ENCODE results near the gene HOMEZ.
A peak's percentile ranks its signal among the peaks of the same experiment; 100 is the strongest.
"Not testable (repeated sequence)": the region's sequence is repeated elsewhere in the genome, so short reads cannot be mapped to it uniquely, and the experiment has no call there.

HOMEZ gene, protein sequence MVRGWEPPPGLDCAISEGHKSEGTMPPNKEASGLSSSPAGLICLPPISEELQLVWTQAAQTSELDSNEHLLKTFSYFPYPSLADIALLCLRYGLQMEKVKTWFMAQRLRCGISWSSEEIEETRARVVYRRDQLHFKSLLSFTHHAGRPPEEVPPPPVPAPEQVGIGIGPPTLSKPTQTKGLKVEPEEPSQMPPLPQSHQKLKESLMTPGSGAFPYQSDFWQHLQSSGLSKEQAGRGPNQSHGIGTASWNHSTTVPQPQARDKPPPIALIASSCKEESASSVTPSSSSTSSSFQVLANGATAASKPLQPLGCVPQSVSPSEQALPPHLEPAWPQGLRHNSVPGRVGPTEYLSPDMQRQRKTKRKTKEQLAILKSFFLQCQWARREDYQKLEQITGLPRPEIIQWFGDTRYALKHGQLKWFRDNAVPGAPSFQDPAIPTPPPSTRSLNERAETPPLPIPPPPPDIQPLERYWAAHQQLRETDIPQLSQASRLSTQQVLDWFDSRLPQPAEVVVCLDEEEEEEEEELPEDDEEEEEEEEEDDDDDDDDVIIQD

DNA sequence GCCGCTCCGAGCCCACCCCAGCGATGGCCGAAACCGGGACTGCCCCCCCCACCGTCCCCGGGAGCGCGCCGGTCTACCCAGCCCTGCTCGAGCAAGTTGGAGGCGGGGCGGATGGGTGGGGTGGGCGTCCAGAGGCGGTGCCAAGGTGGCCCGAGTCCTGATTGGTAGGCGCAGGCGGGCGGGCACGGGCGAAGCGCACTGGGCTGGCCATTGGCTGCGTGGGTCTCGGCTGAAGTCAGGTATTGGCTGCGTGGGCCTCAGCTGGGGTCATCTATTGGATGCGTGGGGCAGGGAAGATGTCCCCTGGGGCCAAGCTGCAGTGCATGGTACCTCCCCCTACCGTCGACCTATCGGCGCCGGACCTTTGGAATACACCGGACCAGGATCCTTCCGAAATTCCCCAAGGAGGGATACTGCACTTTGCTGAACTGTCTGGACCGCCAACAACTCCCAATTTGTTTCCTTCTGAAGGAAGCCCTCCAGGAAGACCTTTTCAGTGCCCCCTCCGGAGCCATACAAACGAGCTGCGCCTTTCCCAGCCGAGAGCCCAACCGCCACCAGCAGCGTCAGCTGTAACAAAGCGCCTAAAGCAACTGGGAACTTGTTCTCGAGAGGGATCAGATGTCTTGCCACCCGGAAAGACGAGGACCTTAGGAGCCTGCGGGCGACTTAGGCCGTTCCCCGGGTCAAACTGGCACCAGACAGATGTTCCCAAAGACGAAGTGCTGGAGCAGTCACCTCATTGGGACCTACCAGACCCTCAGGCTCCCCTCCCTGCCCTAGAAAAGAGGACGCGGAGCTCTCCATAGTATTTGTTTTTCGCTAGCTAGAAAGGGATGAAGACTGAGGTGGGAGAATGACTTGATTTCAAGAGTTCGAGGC lies at the start of gene HOMEZ:
TSS of gene HOMEZ (minus strand) at position 113 of the 882 bp plus-strand sequence. CDS start 180 bp downstream, outside the sequence.
- DNase-seq, result peak; percentile 94 to 99 (median 98)

DNA sequence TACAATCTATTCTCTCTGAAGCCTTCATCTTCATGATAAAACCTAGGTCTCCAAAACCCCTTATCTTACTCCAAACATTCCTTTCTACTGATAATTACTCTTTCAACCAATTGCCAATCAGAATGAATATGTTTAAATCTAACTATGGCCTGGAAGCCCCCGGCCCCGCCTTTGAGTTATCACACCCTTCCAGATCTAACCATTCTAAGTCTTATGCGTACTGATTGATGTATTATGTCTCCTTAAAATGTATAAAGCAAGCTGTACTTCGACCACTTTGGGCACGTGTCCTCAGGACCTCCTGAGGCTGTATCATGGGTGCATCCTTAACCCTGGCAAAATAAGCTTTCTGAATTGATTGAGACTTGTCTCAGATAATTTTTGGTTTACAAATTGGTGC lies 49.7 kb upstream of the HOMEZ start:
- DNase-seq, result no peak

DNA sequence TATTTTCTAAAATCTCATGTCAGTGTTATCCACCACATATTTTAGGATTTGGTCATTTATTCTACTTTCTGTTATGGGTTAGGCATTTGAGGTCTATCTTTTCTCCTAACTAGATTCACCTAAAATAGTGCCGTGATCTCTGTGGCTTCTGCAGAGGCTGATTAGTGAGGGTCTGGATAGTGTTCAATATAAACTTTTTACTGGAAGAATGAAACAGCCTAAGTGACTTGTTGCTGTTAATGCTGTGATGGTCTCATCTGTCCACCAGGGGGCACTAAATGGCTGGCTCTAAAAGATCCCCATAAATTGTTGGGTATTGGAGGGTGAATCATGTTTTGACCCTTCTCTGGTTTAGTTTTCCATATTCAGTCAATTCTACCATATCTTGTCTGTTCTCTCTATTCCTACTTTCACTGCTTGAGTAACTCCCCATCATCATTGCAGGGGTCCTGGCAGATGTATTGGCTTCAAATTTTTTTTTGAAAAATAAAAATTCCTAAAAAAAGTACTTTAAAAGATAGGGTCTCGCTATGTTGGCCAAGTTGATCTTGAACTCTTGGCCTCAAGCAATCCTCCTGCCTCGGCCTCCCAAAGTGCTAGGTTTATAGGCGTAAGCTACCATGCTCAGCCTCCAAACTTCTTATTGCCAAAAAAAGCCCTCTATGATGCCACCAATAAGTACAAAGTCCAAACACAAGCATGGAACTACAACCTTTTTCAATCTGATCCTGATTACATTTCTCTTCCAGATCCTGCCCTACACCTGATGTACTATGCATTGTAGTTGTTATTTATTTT lies 42.2 kb upstream of the HOMEZ start:
- peak in 8 of 14 donors; percentile 19 to 61 (median 44) for DNase-seq

DNA sequence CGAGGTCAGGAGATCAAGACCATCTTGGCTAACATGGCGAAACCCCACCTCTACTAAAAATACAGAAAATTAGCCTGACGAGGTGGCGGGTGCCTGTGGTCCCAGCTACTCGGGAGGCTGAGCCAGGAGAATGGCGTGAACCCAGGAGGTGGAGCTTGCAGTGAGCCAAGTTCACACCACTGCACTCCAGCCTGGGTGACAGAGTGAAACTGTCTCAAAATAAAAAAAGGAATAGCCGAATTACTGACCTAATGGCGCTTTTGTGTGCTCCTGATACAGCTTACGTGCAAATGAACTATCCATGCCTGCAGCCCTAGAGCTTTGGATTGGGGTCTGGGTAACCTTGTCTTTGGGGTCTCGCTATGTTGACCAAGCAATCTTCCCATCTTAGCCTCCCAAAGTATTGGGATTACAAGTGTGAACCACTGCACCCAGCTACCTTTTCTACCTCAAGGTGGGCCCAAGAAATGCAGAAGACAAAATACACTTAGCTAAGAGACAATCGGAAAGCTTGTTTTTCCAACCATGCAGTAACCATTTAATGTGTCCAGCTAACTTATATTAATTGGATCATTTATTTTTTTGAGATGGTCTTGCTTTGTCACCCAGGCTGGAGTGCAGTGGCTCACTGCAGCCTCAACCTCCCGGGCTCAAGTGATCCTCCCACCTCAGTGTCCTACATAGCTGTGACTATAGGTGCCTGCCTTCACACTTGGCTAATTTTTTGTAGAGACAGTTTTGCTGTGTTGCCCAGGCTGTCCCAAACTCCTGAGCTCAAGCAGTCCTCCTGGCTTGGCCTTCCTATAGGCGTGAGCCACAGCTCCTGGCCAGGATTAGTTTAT lies 40.8 kb upstream of the HOMEZ start:
- no peak for DNase-seq

DNA sequence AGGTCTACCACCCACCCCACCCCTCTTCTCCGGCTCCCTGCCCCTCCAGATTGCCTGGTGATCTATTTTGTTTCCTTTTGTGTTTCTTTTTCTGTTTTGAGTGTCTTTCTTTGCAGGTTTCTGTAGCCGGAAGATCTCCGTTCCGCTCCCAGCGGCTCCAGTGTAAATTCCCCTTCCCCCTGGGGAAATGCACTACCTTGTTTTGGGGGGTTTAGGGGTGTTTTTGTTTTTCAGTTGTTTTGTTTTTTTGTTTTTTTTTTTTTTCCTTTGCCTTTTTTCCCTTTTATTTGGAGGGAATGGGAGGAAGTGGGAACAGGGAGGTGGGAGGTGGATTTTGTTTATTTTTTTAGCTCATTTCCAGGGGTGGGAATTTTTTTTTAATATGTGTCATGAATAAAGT lies 39.8 kb upstream of the HOMEZ start:
- not testable (repeated sequence) for DNase-seq

DNA sequence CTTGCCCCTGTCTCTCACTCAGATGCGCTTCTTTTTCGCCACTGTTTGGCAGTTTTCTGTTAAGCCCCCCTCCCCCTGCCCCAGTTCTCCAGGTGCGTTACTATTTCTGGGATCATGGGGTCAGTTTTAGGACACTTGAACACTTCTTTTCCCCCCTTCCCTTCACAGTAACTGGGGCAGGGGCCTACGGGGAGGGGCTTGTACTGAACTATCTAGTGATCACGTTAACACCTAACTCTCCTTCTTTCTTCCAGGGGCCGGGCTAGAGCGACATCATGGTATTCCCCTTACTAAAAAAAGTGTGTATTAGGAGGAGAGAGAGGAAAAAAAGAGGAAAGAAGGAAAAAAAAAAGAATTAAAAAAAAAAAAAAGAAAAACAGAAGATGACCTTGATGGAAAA lies 39.1 kb upstream of the HOMEZ start:
- DNase-seq, result no peak

DNA sequence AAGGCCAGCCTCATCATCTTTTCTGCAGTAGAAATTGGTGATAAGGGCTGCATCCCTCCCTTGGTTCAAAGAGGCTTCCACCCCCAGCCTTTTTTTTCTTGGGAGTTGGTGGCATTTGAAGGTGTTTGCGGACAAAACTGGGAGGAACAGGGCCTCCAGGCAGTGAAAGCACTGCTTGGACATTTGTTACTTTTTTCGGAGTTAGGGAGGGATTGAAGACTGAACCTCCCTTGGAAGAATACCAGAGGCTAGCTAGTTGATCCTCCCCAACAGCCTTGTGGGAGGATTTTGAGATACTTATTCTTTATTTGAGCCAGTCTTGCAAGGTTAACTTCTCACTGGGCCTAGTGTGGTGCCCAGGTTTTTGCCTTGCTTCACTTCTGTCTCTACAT lies 38.5 kb upstream of the HOMEZ start:
- DNase-seq, result no peak

DNA sequence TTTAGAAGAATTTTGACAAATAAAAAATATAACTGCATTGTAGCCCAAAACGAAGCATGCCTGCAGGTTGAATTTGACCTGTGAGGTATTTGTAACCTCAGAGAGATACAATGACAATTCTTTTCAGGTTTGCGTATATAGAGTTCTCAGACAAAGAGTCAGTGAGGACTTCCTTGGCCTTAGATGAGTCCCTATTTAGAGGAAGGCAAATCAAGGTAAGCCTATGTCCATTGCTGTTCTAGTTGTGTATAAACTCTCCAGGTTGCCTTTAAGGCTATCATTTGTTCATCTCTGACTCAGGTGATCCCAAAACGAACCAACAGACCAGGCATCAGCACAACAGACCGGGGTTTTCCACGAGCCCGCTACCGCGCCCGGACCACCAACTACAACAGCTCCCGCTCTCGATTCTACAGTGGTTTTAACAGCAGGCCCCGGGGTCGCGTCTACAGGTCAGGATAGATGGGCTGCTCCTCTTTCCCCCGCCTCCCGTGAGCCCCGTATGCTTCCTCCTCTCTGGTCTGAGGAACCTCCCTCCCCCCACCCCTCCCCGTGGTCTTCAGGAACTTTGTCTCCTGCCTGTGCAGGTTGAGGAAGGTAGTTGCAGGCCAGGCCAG lies 38.0 kb upstream of the HOMEZ start:
- DNase-seq, result no peak

DNA sequence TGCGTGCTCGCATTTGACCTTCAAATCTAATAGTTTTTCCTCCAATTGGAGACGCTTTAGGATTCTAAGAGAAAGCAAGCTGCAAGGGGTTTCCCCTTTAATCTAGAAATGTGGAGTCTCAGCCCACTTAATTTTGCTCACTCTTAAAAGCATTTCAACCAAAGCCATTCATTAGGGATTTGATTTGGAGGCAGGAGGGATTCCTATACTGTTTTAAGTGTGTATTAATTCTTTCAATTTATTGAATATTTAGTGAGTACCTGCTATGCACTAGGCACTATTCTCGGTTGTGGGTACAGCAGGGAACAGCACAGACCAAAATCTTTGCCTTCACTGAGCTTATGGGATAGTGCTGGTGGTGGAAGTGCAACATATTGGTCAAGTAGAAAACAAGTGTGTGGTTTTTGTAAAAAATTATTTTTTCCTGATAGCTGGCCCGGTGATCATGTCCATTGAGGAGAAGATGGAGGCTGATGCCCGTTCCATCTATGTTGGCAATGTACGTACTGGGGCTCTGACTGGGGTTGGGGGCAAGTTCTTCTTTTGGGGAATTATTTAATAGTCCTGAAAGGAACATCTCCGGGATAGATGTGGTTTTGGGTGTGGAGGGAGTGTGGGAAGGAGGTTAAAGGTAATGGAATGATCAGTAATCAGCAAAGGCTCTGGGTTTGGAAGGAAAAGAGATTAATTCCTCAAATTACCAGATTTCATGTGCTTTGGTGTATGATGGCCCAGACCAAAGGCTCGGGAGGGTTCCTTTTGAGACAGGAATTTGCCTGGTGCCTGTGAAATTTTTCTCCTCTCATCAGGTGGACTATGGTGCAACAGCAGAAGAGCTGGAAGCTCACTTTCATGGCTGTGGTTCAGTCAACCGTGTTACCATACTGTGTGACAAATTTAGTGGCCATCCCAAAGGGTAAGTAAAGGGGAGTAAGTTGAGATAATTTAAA lies 36.9 kb upstream of the HOMEZ start:
- no peak for DNase-seq

DNA sequence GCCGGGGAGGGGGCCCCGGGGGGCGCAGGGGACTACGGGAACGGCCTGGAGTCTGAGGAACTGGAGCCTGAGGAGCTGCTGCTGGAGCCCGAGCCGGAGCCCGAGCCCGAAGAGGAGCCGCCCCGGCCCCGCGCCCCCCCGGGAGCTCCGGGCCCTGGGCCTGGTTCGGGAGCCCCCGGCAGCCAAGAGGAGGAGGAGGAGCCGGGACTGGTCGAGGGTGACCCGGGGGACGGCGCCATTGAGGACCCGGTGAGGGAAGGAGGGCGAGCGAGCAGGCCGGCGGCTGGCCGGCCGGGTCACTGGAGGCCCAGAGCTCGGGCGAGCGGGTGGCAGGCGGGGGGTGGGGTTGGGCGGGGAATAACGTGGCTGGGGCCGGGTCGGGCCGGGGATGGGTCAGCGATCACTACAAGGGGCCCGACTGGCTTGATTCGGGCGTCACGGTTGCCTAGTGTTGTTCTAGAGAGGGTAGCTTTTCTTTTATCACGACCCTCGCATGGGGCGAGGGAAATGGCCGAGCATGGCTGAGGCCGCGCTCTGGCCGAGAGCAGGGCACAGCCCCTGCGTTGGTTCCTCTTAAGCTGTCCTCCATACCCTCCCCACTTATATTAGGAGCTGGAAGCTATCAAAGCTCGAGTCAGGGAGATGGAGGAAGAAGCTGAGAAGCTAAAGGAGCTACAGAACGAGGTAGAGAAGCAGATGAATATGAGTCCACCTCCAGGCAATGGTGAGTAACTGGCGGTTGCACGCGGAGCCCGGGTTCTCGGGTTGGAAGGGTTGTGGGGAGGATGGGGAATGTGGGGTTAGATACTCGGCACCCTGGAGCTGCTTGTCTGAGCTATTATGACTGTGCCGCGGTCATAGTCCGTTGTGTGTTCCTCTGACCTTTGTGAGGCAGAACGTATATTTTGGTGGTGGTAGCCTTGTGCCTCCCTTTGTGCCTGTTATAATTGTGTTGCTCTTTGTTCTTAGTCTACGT lies 35.9 kb upstream of the HOMEZ start:
- DNase-seq, result peak in 8 of 14 donors; percentile 13 to 83 (median 63)

DNA sequence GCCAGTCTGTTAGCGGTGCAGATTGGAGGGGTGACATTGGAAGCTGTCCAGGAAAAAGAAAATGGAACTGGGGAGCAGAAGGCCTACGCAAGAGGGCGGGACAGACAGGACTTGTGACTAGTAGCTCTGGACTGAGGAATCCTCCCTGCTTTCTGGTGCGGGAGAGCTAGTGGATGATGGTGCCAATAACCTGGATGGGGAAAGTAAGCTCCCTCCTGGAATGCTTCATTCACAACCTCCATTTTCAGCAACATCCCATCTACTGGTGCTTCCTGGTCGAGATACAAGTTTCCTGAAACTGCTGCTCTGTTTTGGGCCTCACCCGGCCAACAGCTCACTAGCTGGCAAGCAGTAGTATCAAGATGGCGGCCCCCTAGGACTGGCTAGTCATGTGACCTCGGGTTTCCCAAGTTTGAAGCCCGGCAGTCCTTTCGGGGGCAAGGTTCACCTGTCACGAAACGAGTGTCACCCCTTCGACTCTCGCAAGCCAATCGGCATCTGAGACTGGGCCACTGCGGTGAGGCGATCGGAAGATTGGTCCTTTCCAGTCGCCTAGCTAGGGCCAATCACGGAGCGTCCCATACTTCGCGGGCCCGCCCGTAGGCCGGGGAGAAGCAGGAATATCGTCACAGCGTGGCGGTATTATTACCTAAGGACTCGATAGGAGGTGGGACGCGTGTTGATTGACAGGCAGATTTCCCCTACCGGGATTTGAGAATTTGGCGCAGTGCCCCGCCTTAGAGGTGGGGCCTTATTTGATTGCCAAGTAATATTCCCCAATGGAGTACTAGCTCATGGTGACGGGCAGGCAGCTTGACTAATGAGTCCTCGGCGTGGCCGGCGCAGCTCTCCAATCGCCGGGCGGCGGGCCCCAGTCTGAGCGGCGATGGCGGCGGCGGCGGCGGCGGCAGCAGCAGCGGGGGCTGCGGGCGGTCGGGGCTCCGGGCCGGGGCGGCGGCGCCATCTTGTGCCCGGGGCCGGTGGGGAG lies 34.9 kb upstream of the HOMEZ start, which contains the start of gene PABPN1:
TSS of gene PABPN1 (plus strand) at position 874 of the 988 bp plus-strand sequence. CDS start at position 887, 13 bp downstream.
- peak; percentile 94 to 100 (median 99) for DNase-seq

DNA sequence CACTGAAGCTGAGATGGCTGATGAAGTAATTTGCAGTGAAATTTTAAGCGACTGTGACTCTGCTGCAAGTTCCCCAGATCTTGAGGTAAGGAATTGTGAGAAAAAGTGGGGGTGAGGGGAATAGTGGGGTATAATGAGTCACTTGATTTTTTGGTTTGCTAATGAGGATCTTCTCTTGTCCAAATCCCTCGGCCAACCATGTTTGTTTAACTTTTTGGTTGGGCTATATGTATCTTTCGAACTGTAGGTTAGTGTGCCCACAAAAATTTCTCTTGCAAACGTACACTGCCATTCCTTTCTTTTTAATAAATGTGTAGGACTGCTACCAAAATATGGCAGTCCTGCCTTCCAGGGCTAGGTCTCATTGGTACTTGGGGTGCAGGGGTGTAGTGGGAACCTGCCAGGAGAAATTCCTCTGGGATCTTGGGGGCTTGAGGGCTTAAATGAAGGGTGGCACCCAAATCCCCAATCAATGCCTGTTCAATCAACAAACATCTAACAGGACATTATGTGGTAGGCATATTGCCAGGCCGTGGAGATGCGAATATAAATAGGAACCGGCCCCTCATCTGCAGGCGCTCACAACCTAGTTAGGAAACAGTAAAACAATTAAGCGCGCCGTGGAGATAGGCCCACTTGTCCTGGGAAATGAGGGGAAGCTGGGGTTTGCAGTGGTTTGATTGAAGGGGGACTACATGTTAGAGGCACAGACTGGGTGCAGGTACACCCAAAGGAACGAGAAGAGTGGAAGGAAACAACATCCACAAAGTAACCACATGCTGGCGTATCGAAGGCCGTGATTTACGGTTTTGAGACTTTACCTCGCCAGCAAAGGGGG lies 34.0 kb upstream of the HOMEZ start:
- DNase-seq, result no peak

DNA sequence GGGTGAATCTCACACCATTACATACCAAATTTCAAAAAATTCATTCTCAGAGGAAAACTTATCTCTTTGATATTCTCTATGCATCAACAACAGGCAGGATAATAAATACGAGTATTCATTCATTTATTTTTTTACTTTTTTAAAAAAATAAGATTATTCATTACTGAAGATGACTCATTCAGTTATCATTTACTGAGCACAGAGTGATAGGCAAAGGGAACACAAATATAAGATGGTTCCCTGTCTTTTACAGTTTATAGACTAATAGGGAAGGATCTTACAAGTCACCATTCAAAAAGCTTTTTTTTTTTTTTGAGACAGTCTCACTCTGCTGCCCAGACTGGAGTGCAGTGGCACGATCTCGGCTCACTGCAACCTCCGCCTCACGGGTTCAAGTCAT lies 30.4 kb upstream of the HOMEZ start:
- no peak for DNase-seq

DNA sequence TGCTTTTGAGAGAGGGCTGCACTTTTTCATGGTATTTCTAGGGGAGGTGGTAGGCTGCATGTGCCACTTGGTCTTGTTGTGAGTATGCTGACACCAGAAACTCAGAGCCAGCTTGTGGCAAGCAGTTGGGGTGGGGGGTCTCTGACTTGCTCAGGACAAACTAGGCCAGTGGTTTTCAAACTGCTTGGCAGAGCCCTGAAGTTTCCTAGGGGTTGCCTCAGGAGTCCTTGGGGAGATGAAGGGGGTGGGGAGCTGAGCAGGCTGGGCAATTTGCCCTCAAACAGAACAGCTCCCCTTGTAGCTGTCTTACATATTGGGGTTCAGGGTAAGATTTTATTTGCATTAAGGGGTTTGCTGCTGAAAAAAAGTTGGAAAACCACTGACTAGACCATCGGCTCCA lies 24.6 kb upstream of the HOMEZ start:
- no peak for DNase-seq

DNA sequence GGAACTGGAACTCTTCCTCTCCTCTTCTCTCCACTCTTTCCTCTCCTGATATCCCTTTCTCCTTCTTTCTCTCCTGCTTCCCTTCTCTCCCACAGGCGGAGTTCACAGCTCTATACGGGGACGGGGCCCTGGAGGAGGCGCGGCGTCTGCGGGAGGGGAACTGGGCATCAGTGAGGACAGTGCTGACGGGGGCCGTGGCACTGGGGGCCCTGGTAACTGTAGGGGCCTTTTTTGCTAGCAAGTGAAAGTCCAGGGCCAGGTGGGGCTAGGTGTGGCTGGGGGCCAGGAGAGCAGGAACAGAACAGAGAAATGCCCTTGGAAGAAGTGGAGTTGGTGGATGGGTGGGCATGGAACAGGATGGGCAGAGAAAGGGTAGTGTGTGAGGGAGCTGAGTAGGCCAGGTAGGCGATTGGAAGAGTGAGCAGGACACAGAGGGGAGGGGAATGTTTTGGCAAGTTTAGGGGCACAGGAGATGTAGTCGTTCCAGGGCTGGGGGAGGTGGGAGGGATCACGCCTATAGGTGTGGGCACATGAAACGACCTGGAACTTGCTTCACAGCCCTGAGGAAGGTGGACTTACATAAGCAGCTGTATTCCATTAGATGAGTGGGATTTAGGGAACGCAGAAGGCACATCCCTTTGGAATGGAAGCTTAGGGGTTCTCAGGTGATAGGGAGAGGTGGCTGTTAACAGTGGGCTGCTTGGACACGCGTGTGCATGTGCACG lies 23.0 kb upstream of the HOMEZ start:
- no peak for DNase-seq

All from C1 segment of cervical spinal cord (tissue), 14 donors.